MCF 10A (cell line): ENCODE measurements around the gene LSG1. TPM values are rescaled to one million over a fixed set of nuclear protein-coding genes. Genes with fewer than 3 reads are reported as not detected.

Experiments used
- BruUV-seq: library from RNA; stranded (reverse); fragments of 400-500 nt; replicated peaks from 2 replicates; lab custom pipeline; 2021; lab: Mats Ljungman, UMichigan
- CTCF ChIA-PET: fragments of 300-600 bp; sonication (Branson Sonifier 250); formaldehyde crosslinking; extraction: SDS; loops from one replicate; lab custom pipeline; 2021; ENCODE audit warnings: antibody characterized with exemption, inconsistent platforms; lab: Yijun Ruan, JAX
- POLR2A ChIA-PET: fragments of 300-600, 350-650 bp; sonication (Branson Sonifier 250); formaldehyde crosslinking; extraction: SDS; loops from one replicate; lab custom pipeline; 2020; ENCODE audit warnings: antibody characterized with exemption, inconsistent platforms; lab: Yijun Ruan, JAX
- DNase-seq: peaks from one replicate; pipeline ENCODE4 v3.0.0-alpha.2; 2018; ENCODE audit not compliant: unreplicated experiment
- H3K27ac Mint-ChIP-seq: one replicate; pipeline ENCODE4 v1.8.0; 2022; ENCODE audit warnings: mild to moderate bottlenecking, low read depth, mixed read lengths; ENCODE audit not compliant: unreplicated experiment
- H3K27me3 Mint-ChIP-seq: one replicate; pipeline ENCODE4 v1.8.0; 2022; ENCODE audit warnings: mixed read lengths; ENCODE audit not compliant: insufficient read depth, unreplicated experiment
- H3K36me3 Mint-ChIP-seq: one replicate; pipeline ENCODE4 v1.8.0; 2022; ENCODE audit warnings: mild to moderate bottlenecking, moderate library complexity, mixed read lengths; ENCODE audit not compliant: insufficient read depth, unreplicated experiment
- H3K4me1 Mint-ChIP-seq: one replicate; pipeline ENCODE4 v1.8.0; 2022; ENCODE audit warnings: mixed read lengths; ENCODE audit not compliant: insufficient read depth, unreplicated experiment
- H3K4me3 Mint-ChIP-seq: one replicate; pipeline ENCODE4 v1.8.0; 2022; ENCODE audit warnings: mild to moderate bottlenecking, moderate library complexity, mixed read lengths; ENCODE audit not compliant: unreplicated experiment
- H3K9me3 Mint-ChIP-seq: one replicate; pipeline ENCODE4 v1.8.0; 2022; ENCODE audit warnings: mixed read lengths; ENCODE audit not compliant: unreplicated experiment
- intact Hi-C: fragments of 100-400 bp; cut with micrococcal nuclease; formaldehyde crosslinking; loops from 2 replicates; pipeline ENCODE4 v1.14.1; 2022
- total RNA-seq: library from RNA; stranded (reverse); gene quantifications from 2 replicates; pipeline ENCODE4 v1.2.3, GENCODE V29; 2022
- TF ChIP-seq, protein P1 (sequence below): fragments of 200-600 bp; IDR thresholded peaks from one replicate; pipeline ENCODE4 v1.8.0; 2022; ENCODE audit warnings: antibody characterized with exemption, mild to moderate bottlenecking; ENCODE audit not compliant: unreplicated experiment

The LSG1 gene
- total RNA-seq, 1 experiment from 2014 or later = 35.1 TPM

DNA sequence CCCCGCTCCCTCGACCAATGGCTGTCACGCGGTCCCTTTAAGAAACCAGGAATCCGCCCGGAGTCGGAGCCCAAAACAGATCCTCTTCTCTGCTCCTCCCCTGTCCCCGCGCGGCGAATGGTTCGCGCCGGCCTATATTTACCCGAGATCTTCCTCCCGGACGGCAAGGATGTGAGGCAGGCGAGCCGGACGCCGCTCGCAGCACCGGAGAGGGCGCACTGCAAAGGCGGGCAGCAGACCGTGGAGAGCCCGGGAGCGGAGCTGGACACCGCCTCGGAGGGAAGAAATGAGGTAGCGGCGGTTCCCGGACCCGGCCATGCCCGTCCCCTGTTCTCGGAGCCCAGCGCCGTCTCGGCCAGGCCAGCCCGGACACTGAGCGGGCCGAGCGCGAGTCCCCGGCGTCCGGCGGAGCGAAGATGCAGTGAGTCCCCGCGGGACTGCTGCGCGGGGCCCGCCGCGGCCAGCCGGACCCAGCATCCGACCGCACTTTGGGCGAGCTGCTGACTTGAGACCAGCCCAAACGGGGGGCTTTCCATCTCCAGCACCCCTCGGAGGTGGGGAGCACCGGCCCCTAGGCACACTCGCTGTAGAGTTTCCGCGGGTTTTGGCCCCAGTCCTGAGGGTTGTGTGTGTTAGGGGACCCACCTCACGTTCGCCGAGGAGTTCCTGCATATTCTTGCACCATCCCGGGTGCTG lies 13.9 kb upstream of the LSG1 start, which contains the start of gene FAM43A:
TSS of gene FAM43A (plus strand) at position 166 of the 696 bp plus-strand sequence. CDS start 944 bp downstream, outside the sequence.
- TSS peak; percentile 66 for BruUV-seq
- intact Hi-C loops = no loop called here
- Mint-ChIP-seq H3K4me3 (peak within 1 kb of the TSS; percentile 82), H3K27me3 (no peaks in the 10 kb centered on the region), H3K4me1 (peaks cover 35% of the 10 kb centered on the region), H3K27ac (no peak within 1 kb of the TSS), H3K9me3 (no peaks in the 10 kb centered on the region), H3K36me3 (no peaks in the 10 kb centered on the region)
- ChIA-PET POLR2A (interaction anchor here (0.7 to 2.1 kb wide), 15 partner anchors 10 to 866 kb away, joined by 3 to 19 read pairs (median 4); partner anchors contain the start of genes LSG1 and XXYLT1), CTCF (interaction anchor here (0.6 to 1.9 kb wide), 8 partner anchors 10 to 584 kb away, joined by 3 to 6 read pairs (median 3); no protein-coding TSS in a partner anchor)
- peak; percentile 94 for DNase-seq
- TF ChIP-seq, protein P1, sequence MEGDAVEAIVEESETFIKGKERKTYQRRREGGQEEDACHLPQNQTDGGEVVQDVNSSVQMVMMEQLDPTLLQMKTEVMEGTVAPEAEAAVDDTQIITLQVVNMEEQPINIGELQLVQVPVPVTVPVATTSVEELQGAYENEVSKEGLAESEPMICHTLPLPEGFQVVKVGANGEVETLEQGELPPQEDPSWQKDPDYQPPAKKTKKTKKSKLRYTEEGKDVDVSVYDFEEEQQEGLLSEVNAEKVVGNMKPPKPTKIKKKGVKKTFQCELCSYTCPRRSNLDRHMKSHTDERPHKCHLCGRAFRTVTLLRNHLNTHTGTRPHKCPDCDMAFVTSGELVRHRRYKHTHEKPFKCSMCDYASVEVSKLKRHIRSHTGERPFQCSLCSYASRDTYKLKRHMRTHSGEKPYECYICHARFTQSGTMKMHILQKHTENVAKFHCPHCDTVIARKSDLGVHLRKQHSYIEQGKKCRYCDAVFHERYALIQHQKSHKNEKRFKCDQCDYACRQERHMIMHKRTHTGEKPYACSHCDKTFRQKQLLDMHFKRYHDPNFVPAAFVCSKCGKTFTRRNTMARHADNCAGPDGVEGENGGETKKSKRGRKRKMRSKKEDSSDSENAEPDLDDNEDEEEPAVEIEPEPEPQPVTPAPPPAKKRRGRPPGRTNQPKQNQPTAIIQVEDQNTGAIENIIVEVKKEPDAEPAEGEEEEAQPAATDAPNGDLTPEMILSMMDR = no peak

DNA sequence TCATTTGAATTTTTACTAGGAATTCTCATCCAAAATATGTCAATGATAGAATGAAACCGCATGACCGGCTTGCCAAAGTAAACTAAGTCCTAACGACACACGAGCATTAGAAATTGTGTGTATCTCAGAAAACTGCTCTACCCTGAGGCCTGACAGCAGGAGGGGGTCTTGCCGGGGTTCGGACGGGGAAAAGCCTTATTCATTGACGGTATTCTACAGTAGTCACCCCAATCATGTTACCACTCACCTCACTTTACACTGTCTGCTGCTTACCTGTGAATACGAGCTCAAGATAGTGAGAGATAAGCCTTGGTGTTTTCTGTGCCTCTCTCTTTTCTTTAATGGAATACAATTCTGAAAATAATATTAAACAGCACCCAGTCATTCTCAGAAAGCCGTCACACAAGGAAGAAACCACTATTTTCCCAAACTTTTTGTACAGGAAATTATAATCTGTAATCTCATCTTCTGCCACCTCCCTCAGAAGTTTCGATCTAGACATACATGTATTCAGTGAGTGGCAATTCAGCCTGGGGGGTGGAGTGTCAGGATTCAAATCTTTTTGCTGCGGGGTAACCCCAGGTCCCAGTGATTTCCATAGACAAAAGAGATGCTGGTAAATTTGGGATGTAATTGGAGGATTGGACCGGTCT lies 13.2 kb upstream of the LSG1 start:
- no peaks in the 10 kb centered on the region for H3K27me3 Mint-ChIP-seq
- H3K9me3 Mint-ChIP-seq = no peaks in the 10 kb centered on the region
- H3K27ac Mint-ChIP-seq = no peak overlapping the region
- no peak for DNase-seq
- POLR2A ChIA-PET = interaction anchor here (0.7 to 2.1 kb wide), 9 partner anchors 10 to 867 kb away, joined by 3 to 19 read pairs (median 4); partner anchors contain the start of genes LSG1 and XXYLT1
- TF ChIP-seq, protein P1 = no peak
- BruUV-seq = no TSS peak
- H3K4me3 Mint-ChIP-seq = peak overlapping the region; percentile 82
- CTCF ChIA-PET = interaction anchor here (0.6 to 1.5 kb wide), 4 partner anchors 38 to 576 kb away, joined by 3 to 5 read pairs (median 3); no protein-coding TSS in a partner anchor
- no peaks in the 10 kb centered on the region for H3K36me3 Mint-ChIP-seq
- H3K4me1 Mint-ChIP-seq = peaks cover 32% of the 10 kb centered on the region
- intact Hi-C loops = no loop called here

DNA sequence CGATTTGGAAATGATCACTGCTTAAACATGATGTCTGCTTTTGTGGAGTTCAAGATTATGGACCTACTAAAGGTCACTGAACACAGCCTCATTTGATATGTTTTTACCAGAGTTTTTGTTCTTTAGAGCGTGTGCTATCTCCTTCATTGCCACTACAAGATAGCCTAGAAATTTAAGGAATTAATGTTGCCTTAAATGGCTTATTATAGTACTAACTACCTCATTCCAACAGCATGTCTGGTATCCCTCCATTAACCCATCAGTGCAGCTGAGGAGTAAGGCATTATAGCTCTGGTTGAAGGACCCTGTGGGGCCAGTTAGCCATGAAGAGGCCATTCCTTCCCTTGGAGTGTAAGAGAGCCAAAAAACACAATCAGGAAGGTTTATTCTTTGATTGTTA lies 11.4 kb upstream of the LSG1 start:
- intact Hi-C loops = loop anchor here (2.0 to 5.0 kb wide), 3 partner anchors 187 to 349 kb away; no protein-coding TSS in a partner anchor
- Mint-ChIP-seq H3K36me3 (no peaks in the 10 kb centered on the region), H3K4me3 (no peak overlapping the region), H3K9me3 (no peaks in the 10 kb centered on the region), H3K27ac (no peak overlapping the region), H3K4me1 (peaks cover 17% of the 10 kb centered on the region), H3K27me3 (no peaks in the 10 kb centered on the region)
- ChIA-PET POLR2A (interaction anchor here (0.8 to 3.8 kb wide), 15 partner anchors 8 to 859 kb away, joined by 3 to 64 read pairs (median 6); partner anchors contain the start of genes ACAP2, LSG1, PPP1R2 and XXYLT1), CTCF (interaction anchor here (0.6 to 3.5 kb wide), 42 partner anchors 8 to 843 kb away, joined by 3 to 69 read pairs (median 4); partner anchors contain the start of genes LSG1 and XXYLT1)
- BruUV-seq = no TSS peak
- TF ChIP-seq, protein P1 = no peak
- DNase-seq = no peak
